ENCODE data around the gene SYTL4. TPM values are rescaled to one million over a fixed set of nuclear protein-coding genes. Genes with fewer than 3 reads are reported as not detected.

Gene SYTL4
- polyA plus RNA-seq, 6 donors from 2014 or later, result 0.08 to 0.33 (median 0.23) TPM; not detected in 2

DNA sequence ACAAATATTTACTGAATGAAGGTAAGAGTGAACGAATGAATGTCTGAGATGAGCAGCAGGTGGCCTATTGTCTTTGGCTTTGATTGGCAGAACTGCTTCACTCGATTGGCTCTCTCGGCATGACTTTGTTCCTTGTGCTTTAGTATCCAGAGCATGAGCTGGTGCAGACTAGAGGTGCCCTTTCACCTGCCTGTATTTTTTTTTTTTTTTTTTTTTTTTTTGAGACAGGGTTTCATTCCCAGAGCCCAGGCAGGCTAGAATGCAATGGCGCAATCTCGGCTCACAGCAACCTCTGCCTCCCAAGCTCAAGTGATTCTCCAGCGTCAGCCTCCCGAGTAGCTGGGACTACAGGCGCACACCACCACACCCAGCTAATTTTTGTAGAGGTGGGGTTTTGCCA is 49.0 kb downstream of the SYTL4 start:
- Mint-ChIP-seq H3K36me3 (no peaks in the 10 kb centered on the region), H3K4me1 (peaks cover 24 to 32% (median 25%) of the 10 kb centered on the region in 3 donors), H3K27me3 (peaks cover 0 to 5% (median 0%) of the 10 kb centered on the region in 3 donors), H3K27ac (no peak overlapping the region), H3K9me3 (no peaks in the 10 kb centered on the region), H3K4me3 (no peak overlapping the region)
- DNase-seq, result no peak
- ATAC-seq (ENCODE audit: low read depth in 2 of 2), result no peak

DNA sequence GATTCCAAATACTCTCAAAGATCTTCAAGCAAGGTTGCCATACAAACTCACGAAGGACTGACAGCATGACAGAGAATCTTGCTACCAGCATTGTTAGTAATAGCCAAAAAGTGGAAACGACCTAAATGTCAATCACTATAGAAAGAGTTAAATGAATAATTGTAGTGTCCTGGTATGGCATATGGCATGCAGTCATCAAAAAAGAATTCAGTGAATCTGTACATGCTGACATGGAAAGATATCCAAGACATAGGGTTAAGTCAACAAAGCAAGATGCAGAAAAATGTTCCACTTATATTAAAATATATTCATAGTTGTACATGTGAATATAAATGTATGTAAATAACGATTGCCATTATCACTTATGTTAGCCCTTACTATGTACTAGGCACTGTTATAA is 50.3 kb downstream of the SYTL4 start:
- DNase-seq, result no peak
- Mint-ChIP-seq H3K4me3 (no peak overlapping the region), H3K27me3 (peaks cover 0 to 9% (median 5%) of the 10 kb centered on the region in 3 donors), H3K9me3 (no peaks in the 10 kb centered on the region), H3K4me1 (peaks cover 11 to 19% (median 12%) of the 10 kb centered on the region in 3 donors), H3K27ac (no peak overlapping the region), H3K36me3 (no peaks in the 10 kb centered on the region)
- no peak for ATAC-seq (ENCODE audit: low read depth in 2 of 2)

GRCh38 chrX:100680756-100681155 is 51.2 kb downstream of the SYTL4 start:
- H3K4me1 Mint-ChIP-seq, result peaks cover 8 to 16% (median 8%) of the 10 kb centered on the region in 3 donors
- ATAC-seq (ENCODE audit: low read depth in 2 of 2) (no peak), DNase-seq (no peak)
- no peaks in the 10 kb centered on the region for H3K36me3 Mint-ChIP-seq
- no peak overlapping the region for H3K4me3 Mint-ChIP-seq
- H3K27me3 Mint-ChIP-seq, result peaks cover 0 to 9% (median 5%) of the 10 kb centered on the region in 3 donors
- H3K27ac Mint-ChIP-seq, result no peak overlapping the region
- no peaks in the 10 kb centered on the region for H3K9me3 Mint-ChIP-seq

DNA sequence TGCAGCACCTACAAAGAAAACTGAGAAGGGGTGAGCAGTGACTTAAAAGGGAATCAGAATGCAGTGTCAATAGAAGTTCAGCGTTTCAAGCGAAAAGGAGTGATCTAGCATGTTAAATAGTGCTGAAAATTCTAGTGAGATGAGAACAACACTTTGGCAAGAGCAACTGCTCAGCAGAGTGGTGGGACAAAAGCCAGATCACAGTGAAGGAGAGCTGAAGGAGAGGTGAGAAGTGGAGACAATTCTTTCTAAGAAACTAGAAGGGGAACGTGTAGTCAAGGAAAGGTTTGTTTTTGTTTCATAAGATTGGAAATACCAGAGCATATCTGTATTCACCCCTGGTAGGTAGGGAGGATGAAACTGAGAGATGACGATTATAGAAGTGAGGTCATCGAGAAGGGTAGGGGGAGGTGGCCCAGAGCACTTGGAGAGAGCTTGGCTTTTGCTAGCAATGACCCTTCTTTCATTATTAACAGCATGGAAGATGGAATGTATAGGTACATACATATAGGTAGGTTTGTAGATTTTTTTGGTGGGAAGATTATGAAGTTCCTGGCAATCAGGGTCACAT is 54.2 kb downstream of the SYTL4 start:
- Mint-ChIP-seq H3K27ac (peak overlapping the region in 2 of 6 donors; percentile 3 to 4), H3K4me3 (no peak overlapping the region), H3K36me3 (no peaks in the 10 kb centered on the region), H3K27me3 (peaks cover 5 to 9% (median 5%) of the 10 kb centered on the region in 3 donors), H3K4me1 (peaks cover 16 to 34% (median 17%) of the 10 kb centered on the region in 3 donors), H3K9me3 (no peaks in the 10 kb centered on the region)
- DNase-seq (no peak), ATAC-seq (ENCODE audit: low read depth in 2 of 2) (no peak)

- H3K27ac Mint-ChIP-seq, result peak overlapping the region in 1 of 6 donors; percentile 3
- ATAC-seq (ENCODE audit: low read depth in 2 of 2), result peak; percentile 78 to 87
- H3K4me3 Mint-ChIP-seq, result peak overlapping the region in 1 of 8 donors; percentile 67
- peak; percentile 24 for DNase-seq
- H3K9me3 Mint-ChIP-seq, result no peaks in the 10 kb centered on the region
- no peaks in the 10 kb centered on the region for H3K36me3 Mint-ChIP-seq
- H3K27me3 Mint-ChIP-seq, result peaks cover 0 to 17% (median 11%) of the 10 kb centered on the region in 3 donors
- H3K4me1 Mint-ChIP-seq, result peaks cover 11 to 29% (median 11%) of the 10 kb centered on the region in 3 donors
Measured at GRCh38 chrX:100674705-100675104, 57.2 kb downstream of the SYTL4 start.

DNA sequence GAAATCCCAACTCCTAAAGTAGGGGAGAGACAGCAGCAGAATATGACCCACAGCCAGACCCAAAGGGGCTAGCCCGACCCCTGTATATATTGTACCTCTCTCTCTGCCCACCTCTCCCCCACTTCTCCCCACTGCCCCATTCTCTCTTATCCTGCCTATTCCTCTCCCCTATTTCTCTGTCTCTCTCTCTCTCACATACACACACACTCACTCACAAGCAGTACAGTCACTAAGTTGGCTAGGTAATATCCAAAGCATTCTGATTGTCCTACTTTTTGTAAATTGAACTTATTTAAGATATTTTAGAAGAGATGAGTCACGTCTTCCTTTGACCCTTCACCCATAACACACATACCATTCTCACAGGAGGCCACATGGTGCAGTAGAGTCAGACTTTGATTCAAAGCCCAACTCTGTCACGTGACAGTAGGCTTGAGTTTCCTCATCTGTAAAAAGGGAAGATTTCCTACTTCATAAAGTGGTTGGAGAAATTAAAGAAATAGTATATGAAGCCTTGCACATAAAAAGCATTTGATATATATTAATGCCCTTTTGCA is 58.4 kb downstream of the SYTL4 start:
- no peak for ATAC-seq (ENCODE audit: low read depth in 2 of 2)
- no peaks in the 10 kb centered on the region for H3K36me3 Mint-ChIP-seq
- H3K9me3 Mint-ChIP-seq, result no peaks in the 10 kb centered on the region
- no peak for DNase-seq
- peaks cover 11 to 29% (median 11%) of the 10 kb centered on the region in 3 donors for H3K4me1 Mint-ChIP-seq
- H3K4me3 Mint-ChIP-seq, result no peak overlapping the region
- H3K27ac Mint-ChIP-seq, result peak overlapping the region in 1 of 6 donors; percentile 12
- peaks cover 4 to 24% (median 11%) of the 10 kb centered on the region in 3 donors for H3K27me3 Mint-ChIP-seq

DNA sequence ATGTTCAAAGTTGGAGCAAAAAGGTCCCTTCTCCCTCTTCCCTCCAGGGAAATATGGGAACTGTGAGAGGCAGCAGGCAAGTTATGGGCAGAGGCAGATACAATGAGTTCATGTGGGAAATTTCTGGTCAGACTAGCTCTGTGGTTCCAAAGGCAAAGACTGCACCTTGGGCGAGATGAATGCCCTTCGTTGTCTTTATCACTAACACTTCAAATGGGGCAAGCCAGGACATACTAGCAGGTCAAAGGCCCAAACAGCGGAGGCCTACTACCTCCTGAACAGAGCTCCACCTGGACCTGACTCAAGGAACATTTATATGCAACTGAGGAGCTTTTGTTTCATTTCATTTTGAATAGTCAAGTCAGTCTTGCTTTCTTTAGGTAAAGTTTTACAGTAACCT is 59.0 kb downstream of the SYTL4 start:
- H3K4me3 Mint-ChIP-seq, result no peak overlapping the region
- H3K9me3 Mint-ChIP-seq, result no peaks in the 10 kb centered on the region
- H3K4me1 Mint-ChIP-seq, result peaks cover 11 to 29% (median 11%) of the 10 kb centered on the region in 3 donors
- no peak overlapping the region for H3K27ac Mint-ChIP-seq
- peaks cover 9 to 29% (median 11%) of the 10 kb centered on the region in 3 donors for H3K27me3 Mint-ChIP-seq
- H3K36me3 Mint-ChIP-seq, result no peaks in the 10 kb centered on the region
- DNase-seq (no peak), ATAC-seq (ENCODE audit: low read depth in 2 of 2) (no peak)

DNA sequence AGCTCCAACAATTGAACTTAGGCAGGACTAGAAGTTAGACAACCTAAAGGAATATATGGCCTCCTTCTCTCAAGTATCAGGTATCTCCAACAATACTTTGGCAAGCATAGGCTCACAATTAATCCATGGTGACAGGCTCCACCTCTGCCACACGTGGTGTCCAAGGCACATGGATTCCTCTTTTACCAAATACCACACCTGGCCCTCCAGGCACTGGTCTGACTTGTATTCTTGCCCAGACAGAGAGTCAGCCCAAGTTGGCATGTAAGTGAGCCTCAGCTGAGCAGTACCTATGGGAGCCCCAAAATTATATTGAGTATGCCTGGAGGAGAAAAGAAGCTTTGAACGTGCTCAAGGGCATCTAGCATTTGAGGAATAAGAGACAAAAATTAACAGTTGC is 68.3 kb downstream of the SYTL4 start:
- Mint-ChIP-seq H3K27ac (no peak overlapping the region), H3K9me3 (no peaks in the 10 kb centered on the region), H3K36me3 (no peaks in the 10 kb centered on the region), H3K4me3 (no peak overlapping the region), H3K27me3 (peaks cover 17 to 61% (median 53%) of the 10 kb centered on the region in 3 donors), H3K4me1 (peaks cover 0 to 9% (median 7%) of the 10 kb centered on the region in 3 donors)
- no peak for ATAC-seq (ENCODE audit: low read depth in 2 of 2)
- no peak for DNase-seq

- Mint-ChIP-seq H3K27me3 (peaks cover 17 to 53% (median 46%) of the 10 kb centered on the region in 3 donors), H3K4me1 (peaks cover 0 to 9% (median 7%) of the 10 kb centered on the region in 3 donors), H3K4me3 (no peak overlapping the region), H3K36me3 (no peaks in the 10 kb centered on the region), H3K27ac (no peak overlapping the region), H3K9me3 (no peaks in the 10 kb centered on the region)
- ATAC-seq (ENCODE audit: low read depth in 2 of 2) (no peak), DNase-seq (no peak)
Measured at GRCh38 chrX:100662796-100663195, 69.1 kb downstream of the SYTL4 start.

DNA sequence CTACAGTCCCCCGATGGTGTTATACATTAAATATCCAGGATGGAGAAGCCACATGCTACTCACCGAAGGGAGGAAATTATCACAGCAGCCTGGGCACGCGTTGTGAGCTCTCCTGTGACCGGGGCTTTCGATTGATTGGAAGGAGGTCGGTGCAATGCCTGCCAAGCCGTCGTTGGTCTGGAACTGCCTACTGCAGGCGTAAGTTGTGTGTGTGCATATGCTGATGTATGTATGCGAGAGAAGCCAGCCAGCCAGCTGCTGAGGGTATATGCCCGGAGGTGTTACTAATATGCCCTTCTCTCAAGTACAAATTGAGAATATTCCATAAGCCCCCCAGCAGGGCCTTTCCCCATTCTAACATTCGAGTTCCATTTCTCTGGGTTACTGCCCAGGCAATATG is 69.8 kb downstream of the SYTL4 start:
- Mint-ChIP-seq H3K36me3 (no peaks in the 10 kb centered on the region), H3K27ac (no peak overlapping the region), H3K27me3 (peaks cover 15 to 47% (median 44%) of the 10 kb centered on the region in 3 donors), H3K4me1 (peaks cover 0 to 9% (median 7%) of the 10 kb centered on the region in 3 donors), H3K9me3 (peaks cover 0 to 4% (median 0%) of the 10 kb centered on the region in 7 donors), H3K4me3 (no peak overlapping the region)
- ATAC-seq (ENCODE audit: low read depth in 2 of 2), result no peak
- no peak for DNase-seq

DNA sequence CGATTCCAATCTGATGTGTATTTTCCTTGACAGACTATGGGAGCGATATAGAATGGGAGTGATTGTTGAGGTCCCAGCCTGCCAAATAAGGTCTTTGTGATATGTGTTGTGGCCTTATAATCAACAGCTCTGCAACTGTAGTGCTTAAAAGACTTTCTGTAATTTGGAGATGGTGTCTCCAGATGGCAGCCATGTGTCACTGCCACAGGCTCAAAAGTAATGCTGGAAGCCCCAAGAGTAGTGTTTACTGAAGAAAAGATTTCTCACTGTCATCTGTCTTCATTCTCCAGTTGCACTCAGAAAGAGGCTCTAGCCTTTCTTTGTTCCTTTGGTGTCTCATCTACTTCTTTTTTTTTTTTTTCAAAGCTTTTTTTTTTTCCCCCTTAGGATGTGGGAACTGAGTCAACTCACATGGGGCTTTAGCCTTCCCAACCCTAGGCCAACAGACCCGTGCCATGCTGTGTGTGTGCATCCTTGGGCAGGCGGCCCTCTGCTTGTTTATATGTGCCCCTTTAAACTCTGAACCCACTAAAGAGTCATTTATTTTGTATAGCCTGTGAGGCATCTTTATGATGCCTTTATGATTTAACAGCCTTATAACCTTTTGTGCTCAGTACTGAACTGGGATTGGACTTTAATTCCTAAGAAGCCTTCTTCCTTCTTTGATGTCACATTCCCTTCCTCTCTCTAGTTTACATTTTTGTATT is 72.3 kb downstream of the SYTL4 start:
- H3K27me3 Mint-ChIP-seq, result peaks cover 19 to 42% (median 38%) of the 10 kb centered on the region in 3 donors
- no peak overlapping the region for H3K27ac Mint-ChIP-seq

GRCh38 chrX:100658941-100659381 is 73.0 kb downstream of the SYTL4 start:
- H3K4me1 Mint-ChIP-seq, result peaks cover 0 to 9% (median 7%) of the 10 kb centered on the region in 3 donors

More for the DNA sequence above, 72.3 kb downstream of the SYTL4 start:
- Mint-ChIP-seq H3K4me1 (peaks cover 0 to 9% (median 7%) of the 10 kb centered on the region in 3 donors), H3K36me3 (no peaks in the 10 kb centered on the region), H3K9me3 (peaks cover 0 to 4% (median 0%) of the 10 kb centered on the region in 7 donors), H3K4me3 (no peak overlapping the region)
- ATAC-seq (ENCODE audit: low read depth in 2 of 2) (no peak), DNase-seq (no peak)

DNA sequence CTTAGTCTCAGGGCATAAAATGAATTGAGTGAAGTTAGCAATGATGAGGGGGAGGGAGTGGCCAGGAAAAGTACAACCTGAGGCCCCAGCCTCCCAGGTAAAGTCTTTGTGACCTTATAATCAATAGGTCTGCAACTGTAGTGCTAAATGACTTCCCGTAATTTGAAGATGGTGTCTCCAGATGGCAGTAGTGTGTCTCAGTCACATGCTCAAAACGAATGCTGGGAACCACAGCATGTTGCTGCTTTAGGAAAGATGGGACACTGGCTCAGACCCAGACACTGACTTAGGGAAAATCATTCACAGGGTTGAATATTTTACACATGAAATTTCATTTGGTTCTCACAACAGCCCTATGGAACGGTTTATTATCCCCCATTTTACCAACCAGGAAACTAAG is 77.7 kb downstream of the SYTL4 start:
- ATAC-seq (ENCODE audit: low read depth in 2 of 2) (no peak), DNase-seq (no peak)
- Mint-ChIP-seq H3K27me3 (peaks cover 24 to 28% (median 24%) of the 10 kb centered on the region in 3 donors), H3K36me3 (no peaks in the 10 kb centered on the region), H3K4me3 (no peak overlapping the region), H3K4me1 (peaks cover 0 to 6% (median 6%) of the 10 kb centered on the region in 3 donors), H3K9me3 (peaks cover 0 to 6% (median 0%) of the 10 kb centered on the region in 7 donors), H3K27ac (no peak overlapping the region)

More at GRCh38 chrX:100658941-100659381, 73.0 kb downstream of the SYTL4 start:
- no peak for DNase-seq
- Mint-ChIP-seq H3K9me3 (peaks cover 0 to 4% (median 0%) of the 10 kb centered on the region in 7 donors), H3K4me3 (no peak overlapping the region), H3K27me3 (peaks cover 19 to 42% (median 37%) of the 10 kb centered on the region in 3 donors), H3K27ac (no peak overlapping the region), H3K36me3 (no peaks in the 10 kb centered on the region)
- ATAC-seq (ENCODE audit: low read depth in 2 of 2), result no peak
